ENCODE measurements around the gene CHST12. TPM values are rescaled to one million over a fixed set of nuclear protein-coding genes. Genes with fewer than 3 reads are reported as not detected.

CHST12 gene
- total and polyA plus RNA-seq, 2 of the 4 experiments (the other 2 are of a cell fraction), result 3.8 to 27.0 TPM

DNA sequence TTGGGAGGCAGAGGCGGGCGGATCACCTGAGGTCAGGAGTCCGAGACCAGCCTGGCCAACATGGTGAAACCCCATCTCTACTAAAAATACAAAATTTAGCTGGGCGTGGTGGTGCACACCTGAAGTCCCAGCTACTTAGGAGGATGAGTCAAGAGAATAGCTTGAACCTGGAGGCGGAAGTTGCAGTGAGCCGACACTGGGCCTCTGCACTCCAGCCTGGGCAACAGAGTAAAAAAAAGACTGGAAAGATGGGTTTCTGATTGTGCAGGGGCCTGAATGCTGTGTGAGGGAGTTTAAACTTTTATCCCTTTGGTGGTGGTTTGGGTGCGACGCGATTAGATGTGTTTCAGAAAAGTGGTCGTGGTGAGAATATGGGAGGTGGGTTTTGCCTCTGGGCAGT is 1.8 kb downstream of the CHST12 start:
- in situ Hi-C loops (cut with MboI; ENCODE audit: low sequenced_read_pairs) (no loop called here), dilution Hi-C loops (cut with HindIII; ENCODE audit: low sequenced_read_pairs, unreplicated experiment) (no loop called here), intact Hi-C loops (cut with micrococcal nuclease) (loop anchor here (2.0 to 10.0 kb wide), 2 partner anchors 50 to 66 kb away; no protein-coding TSS in a partner anchor)
- H4K91ac ChIP-seq (ENCODE audit: insufficient read depth, low read depth, low read length), result no peak overlapping the region
- no peak overlapping the region for H3K56ac ChIP-seq (ENCODE audit: extremely low read depth, insufficient read depth, low read length)
- H4K20me1 ChIP-seq (ENCODE audit: insufficient read depth, low read length), result peaks cover 20% of the 10 kb centered on the region
- no peak overlapping the region for H4K5ac ChIP-seq (ENCODE audit: low read depth, low read length)
- no peak overlapping the region for H2BK5ac ChIP-seq (ENCODE audit: low read depth, low read length, poor library complexity, severe bottlenecking)
- H4K8ac ChIP-seq (ENCODE audit: low read depth in 2 of 2, low read length in 2 of 2), result no peak overlapping the region
- CTCF ChIA-PET, result no interaction called here
- POLR2A ChIA-PET (ENCODE audit: unreplicated experiment), result no interaction called here
- no peak overlapping the region for H3K27ac ChIP-seq (ENCODE audit: insufficient read depth, low read length)
- whole genome bisulfite sequencing, 2 experiments (ENCODE audit: extremely low coverage in 2 of 2, insufficient read length in 1 of 2), result 97% methylated on average over 6 of the region's 10 CpGs; no CpG with 5 or more reads in 1 of the 2 experiments
- no peak overlapping the region for H2BK120ac ChIP-seq (ENCODE audit: low read depth, low read length)
- H3K4me1 ChIP-seq (ENCODE audit: control insufficient read depth, insufficient read depth, low read length), result peaks cover 6% of the 10 kb centered on the region
- H2AK9ac ChIP-seq (replicated peaks; ENCODE audit: low read depth, low read length, poor library complexity), result no peak overlapping the region
- TF ChIP-seq RCOR1 (IDR thresholded peaks at IDR 0.05; ENCODE audit: insufficient replicate concordance, low read length) (no peak), RFX5 (IDR thresholded peaks at IDR 0.05; ENCODE audit: low read depth, low read length) (no peak), MAFK (IDR thresholded peaks at IDR 0.05; ENCODE audit: low read depth, low read length) (no peak), CEBPB (IDR thresholded peaks at IDR 0.05; ENCODE audit: low read depth, low read length) (no peak), RAD21 (IDR thresholded peaks at IDR 0.05; ENCODE audit: low read length) (no peak), BHLHE40 (IDR thresholded peaks at IDR 0.05; ENCODE audit: low read depth, low read length) (no peak)
- TF ChIP-seq, protein P1, sequence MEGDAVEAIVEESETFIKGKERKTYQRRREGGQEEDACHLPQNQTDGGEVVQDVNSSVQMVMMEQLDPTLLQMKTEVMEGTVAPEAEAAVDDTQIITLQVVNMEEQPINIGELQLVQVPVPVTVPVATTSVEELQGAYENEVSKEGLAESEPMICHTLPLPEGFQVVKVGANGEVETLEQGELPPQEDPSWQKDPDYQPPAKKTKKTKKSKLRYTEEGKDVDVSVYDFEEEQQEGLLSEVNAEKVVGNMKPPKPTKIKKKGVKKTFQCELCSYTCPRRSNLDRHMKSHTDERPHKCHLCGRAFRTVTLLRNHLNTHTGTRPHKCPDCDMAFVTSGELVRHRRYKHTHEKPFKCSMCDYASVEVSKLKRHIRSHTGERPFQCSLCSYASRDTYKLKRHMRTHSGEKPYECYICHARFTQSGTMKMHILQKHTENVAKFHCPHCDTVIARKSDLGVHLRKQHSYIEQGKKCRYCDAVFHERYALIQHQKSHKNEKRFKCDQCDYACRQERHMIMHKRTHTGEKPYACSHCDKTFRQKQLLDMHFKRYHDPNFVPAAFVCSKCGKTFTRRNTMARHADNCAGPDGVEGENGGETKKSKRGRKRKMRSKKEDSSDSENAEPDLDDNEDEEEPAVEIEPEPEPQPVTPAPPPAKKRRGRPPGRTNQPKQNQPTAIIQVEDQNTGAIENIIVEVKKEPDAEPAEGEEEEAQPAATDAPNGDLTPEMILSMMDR (conservative IDR thresholded peaks at IDR 0.05; ENCODE audit: low read depth, low read length), result no peak
- H3K9ac ChIP-seq (ENCODE audit: low read depth, low read length), result no peak overlapping the region
- no peak overlapping the region for H2BK20ac ChIP-seq (ENCODE audit: low read depth, low read length)
- BruUV-seq (replicated peaks), result no TSS peak
- H3K36me3 ChIP-seq (ENCODE audit: control insufficient read depth, insufficient read depth, low read length), result no peaks in the 10 kb centered on the region
- no peak overlapping the region for H2BK15ac ChIP-seq (ENCODE audit: low read depth, low read length)
- H3K4ac ChIP-seq (ENCODE audit: low read depth, low read length), result no peak overlapping the region
- H3K9me3 ChIP-seq (ENCODE audit: control insufficient read depth, insufficient read depth, low read length), result no peaks in the 10 kb centered on the region
- H3K23ac ChIP-seq (ENCODE audit: low read depth, low read length), result no peak overlapping the region
- no peak for DNase-seq
- H3K79me1 ChIP-seq (ENCODE audit: low read depth in 1 of 2, low read length in 2 of 2), result peaks cover 16 to 47% of the 10 kb centered on the region in 2 experiments
- no peak overlapping the region for H2AFZ ChIP-seq (replicated peaks; ENCODE audit: low read length, poor library complexity)
- H3K9me1 ChIP-seq (ENCODE audit: insufficient read depth, low read length), result peaks cover 10% of the 10 kb centered on the region; the same call in 1 of the 2 replicates
- no peak overlapping the region for H3K18ac ChIP-seq (ENCODE audit: low read depth, low read length)
- H3K14ac ChIP-seq (replicated peaks; ENCODE audit: low read depth, low read length), result no peak overlapping the region
- H3K4me3 ChIP-seq (ENCODE audit: insufficient read depth, low read depth, low read length), result no peak overlapping the region
- no peak for ATAC-seq (ENCODE audit: low read depth)
- no peak overlapping the region for H2AK5ac ChIP-seq (ENCODE audit: low read depth, low read length)
- H3K4me2 ChIP-seq (ENCODE audit: low read depth, low read length), result no peak overlapping the region
- no peaks in the 10 kb centered on the region for H3K27me3 ChIP-seq (ENCODE audit: control insufficient read depth, insufficient read depth, low read length)

Measured in IMR-90 (cell line).